GM23338 (cell line): Measurements from ENCODE around the gene CFAP65.
A peak's percentile ranks its signal among the peaks of the same experiment; 100 is the strongest.

Experiments
- CREB1 ChIP-seq: fragments of 250-450 bp; sonication (Bioruptor Pico); IDR thresholded peaks from 2 replicates; pipeline ENCODE4 v1.5.0; 2020; ENCODE audit warnings: low read depth, mild to moderate bottlenecking, moderate library complexity
- EZH2 ChIP-seq: fragments of 200-600 bp; sonication (generic); IDR thresholded peaks from one replicate; pipeline ENCODE4 v1.8.0; 2017; ENCODE audit warnings: antibody characterized with exemption, mild to moderate bottlenecking, low read depth; ENCODE audit not compliant: unreplicated experiment
- EZH2phosphoT487 ChIP-seq: fragments of 200-600 bp; sonication (generic); IDR thresholded peaks from one replicate; pipeline ENCODE4 v1.8.1; 2018; ENCODE audit warnings: antibody characterized with exemption; ENCODE audit not compliant: unreplicated experiment
- POLR2AphosphoS5 ChIP-seq: IDR thresholded peaks from 2 replicates; pipeline ENCODE4 v1.6.1; 2016; ENCODE audit warnings: antibody characterized with exemption, low read depth
- TF ChIP-seq, protein P1 (sequence below), 2 experiments: fragments of 200-600 bp in 1 of 2; sonication (generic) in 1 of 2; conservative IDR thresholded peaks; 2 replicates each; pipeline versions ENCODE4 v1.5.1 to v1.6.1; 2016 to 2017; ENCODE audit warnings: antibody characterized with exemption in 2 of 2, low read depth in 2 of 2, mild to moderate bottlenecking in 2 of 2, moderate library complexity in 1 of 2
- TF ChIP-seq, protein P2 (sequence below): IDR thresholded peaks from one replicate; pipeline ENCODE4 v1.6.1; 2018; ENCODE audit warnings: antibody characterized with exemption; ENCODE audit not compliant: unreplicated experiment

DNA sequence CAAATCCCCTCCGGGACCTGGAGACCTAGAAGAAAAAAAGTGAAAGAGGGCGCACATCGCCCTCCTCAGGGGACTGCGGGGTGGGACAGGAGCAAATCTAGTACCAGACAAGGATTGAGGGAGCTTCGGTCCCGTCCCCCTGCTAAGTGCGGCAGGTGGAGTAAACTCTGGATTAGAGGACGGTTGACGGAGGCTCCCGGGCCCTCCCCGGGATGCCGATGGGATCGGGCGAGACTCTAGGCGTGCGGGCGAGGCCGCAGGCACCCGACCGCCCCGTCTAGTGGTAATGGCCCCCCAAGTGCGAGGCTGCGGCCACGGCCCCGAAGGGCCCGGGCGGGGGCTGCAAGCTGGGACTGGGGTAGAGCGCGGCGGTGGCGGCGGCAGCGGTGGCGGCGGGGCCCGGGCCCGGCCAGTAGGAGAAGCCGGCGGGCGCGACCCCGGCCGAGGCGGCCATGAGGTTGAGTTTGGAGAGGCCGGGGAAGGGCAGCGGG lies 59.9 kb downstream of the CFAP65 start:
- TF ChIP-seq, protein P1, sequence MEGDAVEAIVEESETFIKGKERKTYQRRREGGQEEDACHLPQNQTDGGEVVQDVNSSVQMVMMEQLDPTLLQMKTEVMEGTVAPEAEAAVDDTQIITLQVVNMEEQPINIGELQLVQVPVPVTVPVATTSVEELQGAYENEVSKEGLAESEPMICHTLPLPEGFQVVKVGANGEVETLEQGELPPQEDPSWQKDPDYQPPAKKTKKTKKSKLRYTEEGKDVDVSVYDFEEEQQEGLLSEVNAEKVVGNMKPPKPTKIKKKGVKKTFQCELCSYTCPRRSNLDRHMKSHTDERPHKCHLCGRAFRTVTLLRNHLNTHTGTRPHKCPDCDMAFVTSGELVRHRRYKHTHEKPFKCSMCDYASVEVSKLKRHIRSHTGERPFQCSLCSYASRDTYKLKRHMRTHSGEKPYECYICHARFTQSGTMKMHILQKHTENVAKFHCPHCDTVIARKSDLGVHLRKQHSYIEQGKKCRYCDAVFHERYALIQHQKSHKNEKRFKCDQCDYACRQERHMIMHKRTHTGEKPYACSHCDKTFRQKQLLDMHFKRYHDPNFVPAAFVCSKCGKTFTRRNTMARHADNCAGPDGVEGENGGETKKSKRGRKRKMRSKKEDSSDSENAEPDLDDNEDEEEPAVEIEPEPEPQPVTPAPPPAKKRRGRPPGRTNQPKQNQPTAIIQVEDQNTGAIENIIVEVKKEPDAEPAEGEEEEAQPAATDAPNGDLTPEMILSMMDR (conservative IDR thresholded peaks at IDR 0.05; ENCODE audit: low read depth in 2 of 2), result peak; percentile 40 to 44; a peak in 3 of 4 replicates
- no peak for TF ChIP-seq POLR2AphosphoS5
- peak; percentile 93 for TF ChIP-seq EZH2
- TF ChIP-seq, protein P2, sequence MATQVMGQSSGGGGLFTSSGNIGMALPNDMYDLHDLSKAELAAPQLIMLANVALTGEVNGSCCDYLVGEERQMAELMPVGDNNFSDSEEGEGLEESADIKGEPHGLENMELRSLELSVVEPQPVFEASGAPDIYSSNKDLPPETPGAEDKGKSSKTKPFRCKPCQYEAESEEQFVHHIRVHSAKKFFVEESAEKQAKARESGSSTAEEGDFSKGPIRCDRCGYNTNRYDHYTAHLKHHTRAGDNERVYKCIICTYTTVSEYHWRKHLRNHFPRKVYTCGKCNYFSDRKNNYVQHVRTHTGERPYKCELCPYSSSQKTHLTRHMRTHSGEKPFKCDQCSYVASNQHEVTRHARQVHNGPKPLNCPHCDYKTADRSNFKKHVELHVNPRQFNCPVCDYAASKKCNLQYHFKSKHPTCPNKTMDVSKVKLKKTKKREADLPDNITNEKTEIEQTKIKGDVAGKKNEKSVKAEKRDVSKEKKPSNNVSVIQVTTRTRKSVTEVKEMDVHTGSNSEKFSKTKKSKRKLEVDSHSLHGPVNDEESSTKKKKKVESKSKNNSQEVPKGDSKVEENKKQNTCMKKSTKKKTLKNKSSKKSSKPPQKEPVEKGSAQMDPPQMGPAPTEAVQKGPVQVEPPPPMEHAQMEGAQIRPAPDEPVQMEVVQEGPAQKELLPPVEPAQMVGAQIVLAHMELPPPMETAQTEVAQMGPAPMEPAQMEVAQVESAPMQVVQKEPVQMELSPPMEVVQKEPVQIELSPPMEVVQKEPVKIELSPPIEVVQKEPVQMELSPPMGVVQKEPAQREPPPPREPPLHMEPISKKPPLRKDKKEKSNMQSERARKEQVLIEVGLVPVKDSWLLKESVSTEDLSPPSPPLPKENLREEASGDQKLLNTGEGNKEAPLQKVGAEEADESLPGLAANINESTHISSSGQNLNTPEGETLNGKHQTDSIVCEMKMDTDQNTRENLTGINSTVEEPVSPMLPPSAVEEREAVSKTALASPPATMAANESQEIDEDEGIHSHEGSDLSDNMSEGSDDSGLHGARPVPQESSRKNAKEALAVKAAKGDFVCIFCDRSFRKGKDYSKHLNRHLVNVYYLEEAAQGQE, result no peak
- TF ChIP-seq EZH2phosphoT487, result peak; percentile 99
- no peak for TF ChIP-seq CREB1
